A549 (cell line): ENCODE data around the gene ENTREP1.

ENCODE experiments used
- CEBPB ChIP-seq, 2 experiments: fragments of >200 bp in 1 of 2; sonication (Bioruptor Twin) in 1 of 2; formaldehyde crosslinking in 1 of 2; IDR thresholded peaks; 2 replicates each; pipeline ENCODE4 v1.6.1; 2012 to 2016
- GATA3 ChIP-seq: IDR thresholded peaks from 2 replicates; pipeline ENCODE4 v1.6.1; 2012; ENCODE audit warnings: borderline replicate concordance
- JUNB ChIP-seq: fragments of >200 bp; sonication (Bioruptor Twin); formaldehyde crosslinking; IDR thresholded peaks from 2 replicates; pipeline ENCODE4 v1.6.1; 2016
- KDM1A ChIP-seq: fragments of 200-600 bp; sonication (generic); IDR thresholded peaks from 2 replicates; pipeline ENCODE4 v1.6.1; 2016; ENCODE audit warnings: low read depth, mild to moderate bottlenecking
- POLR2A ChIP-seq: IDR thresholded peaks from 2 replicates; pipeline ENCODE4 v1.6.1; 2012; ENCODE audit warnings: mild to moderate bottlenecking, low read length
- ZFP36 ChIP-seq: fragments of 450-650 bp; IDR thresholded peaks from 2 replicates; pipeline ENCODE4 v1.6.1; 2014; ENCODE audit warnings: borderline replicate concordance; ENCODE audit not compliant: partially characterized antibody
- ZNF302 ChIP-seq: fragments of 250-450 bp; sonication (Bioruptor Pico); IDR thresholded peaks from 2 replicates; pipeline ENCODE4 v1.9.0; 2021; ENCODE audit warnings: inconsistent platforms, mild to moderate bottlenecking, moderate library complexity
- TF ChIP-seq, protein P1 (sequence below): fragments of >200 bp; sonication (Bioruptor Twin); formaldehyde crosslinking; IDR thresholded peaks from 3 replicates; pipeline ENCODE4 v1.5.1; 2016
- TF ChIP-seq, protein P2 (sequence below): IDR thresholded peaks from 2 replicates; pipeline ENCODE4 v1.6.1; 2012

GRCh38 chr9:69433392-69433791, 108.4 kb downstream of the ENTREP1 start:
- TF ChIP-seq, protein P1, sequence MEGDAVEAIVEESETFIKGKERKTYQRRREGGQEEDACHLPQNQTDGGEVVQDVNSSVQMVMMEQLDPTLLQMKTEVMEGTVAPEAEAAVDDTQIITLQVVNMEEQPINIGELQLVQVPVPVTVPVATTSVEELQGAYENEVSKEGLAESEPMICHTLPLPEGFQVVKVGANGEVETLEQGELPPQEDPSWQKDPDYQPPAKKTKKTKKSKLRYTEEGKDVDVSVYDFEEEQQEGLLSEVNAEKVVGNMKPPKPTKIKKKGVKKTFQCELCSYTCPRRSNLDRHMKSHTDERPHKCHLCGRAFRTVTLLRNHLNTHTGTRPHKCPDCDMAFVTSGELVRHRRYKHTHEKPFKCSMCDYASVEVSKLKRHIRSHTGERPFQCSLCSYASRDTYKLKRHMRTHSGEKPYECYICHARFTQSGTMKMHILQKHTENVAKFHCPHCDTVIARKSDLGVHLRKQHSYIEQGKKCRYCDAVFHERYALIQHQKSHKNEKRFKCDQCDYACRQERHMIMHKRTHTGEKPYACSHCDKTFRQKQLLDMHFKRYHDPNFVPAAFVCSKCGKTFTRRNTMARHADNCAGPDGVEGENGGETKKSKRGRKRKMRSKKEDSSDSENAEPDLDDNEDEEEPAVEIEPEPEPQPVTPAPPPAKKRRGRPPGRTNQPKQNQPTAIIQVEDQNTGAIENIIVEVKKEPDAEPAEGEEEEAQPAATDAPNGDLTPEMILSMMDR = no peak
- no peak for TF ChIP-seq POLR2A
- no peak for TF ChIP-seq CEBPB (IDR thresholded peaks at IDR 0.05)
- TF ChIP-seq, protein P2, sequence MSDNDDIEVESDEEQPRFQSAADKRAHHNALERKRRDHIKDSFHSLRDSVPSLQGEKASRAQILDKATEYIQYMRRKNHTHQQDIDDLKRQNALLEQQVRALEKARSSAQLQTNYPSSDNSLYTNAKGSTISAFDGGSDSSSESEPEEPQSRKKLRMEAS = no peak
- no peak for TF ChIP-seq ZNF302 (CRISPR knock-in tag)
- no peak for TF ChIP-seq GATA3
- no peak for TF ChIP-seq ZFP36
- no peak for TF ChIP-seq KDM1A
- no peak for TF ChIP-seq JUNB
